ENCODE data around the gene WSCD1. TPM values are rescaled to one million over a fixed set of nuclear protein-coding genes. Genes with fewer than 3 reads are reported as not detected.

Gene WSCD1
- total RNA-seq, result 0.62 and 0.71 TPM in 2 replicates

- no peaks in the 10 kb centered on the region for H3K36me3 Mint-ChIP-seq (ENCODE audit: low read depth)
- DNase-seq (ENCODE audit: low spot score), result no peak
Observed at GRCh38 chr17:6069539-6070429, at the start of gene WSCD1. WSCD1 (plus strand) TSS chr17:6070379; CDS start chr17:6080659, 10,280 bp downstream.

GRCh38 chr17:6021011-6021400 is 49.2 kb upstream of the WSCD1 start:
- no peaks in the 10 kb centered on the region for H3K36me3 Mint-ChIP-seq (ENCODE audit: low read depth)
- H3K27me3 Mint-ChIP-seq (ENCODE audit: low read depth), result peaks cover 5% of the 10 kb centered on the region
- no peak overlapping the region for H3K4me3 Mint-ChIP-seq (ENCODE audit: low read depth)
- no peak overlapping the region for H3K27ac Mint-ChIP-seq
- no peak for DNase-seq (ENCODE audit: low spot score)
- H3K4me1 Mint-ChIP-seq (ENCODE audit: low read depth), result peaks cover 5% of the 10 kb centered on the region
- H3K9me3 Mint-ChIP-seq, result no peaks in the 10 kb centered on the region
- intact Hi-C loops (cut with micrococcal nuclease), result no loop called here

More at GRCh38 chr17:6069539-6070429, at the start of gene WSCD1:
- Mint-ChIP-seq H3K27ac (no peak within 1 kb of the TSS), H3K27me3 (ENCODE audit: low read depth) (peaks cover 49% of the 10 kb centered on the region), H3K4me1 (ENCODE audit: low read depth) (peaks cover 6% of the 10 kb centered on the region), H3K4me3 (ENCODE audit: low read depth) (peak within 1 kb of the TSS; percentile 65), H3K9me3 (no peaks in the 10 kb centered on the region)
- intact Hi-C loops (cut with micrococcal nuclease), result no loop called here

GRCh38 chr17:6021627-6022026 is 48.6 kb upstream of the WSCD1 start:
- Mint-ChIP-seq H3K36me3 (ENCODE audit: low read depth) (no peaks in the 10 kb centered on the region), H3K4me1 (ENCODE audit: low read depth) (peaks cover 5% of the 10 kb centered on the region), H3K27ac (no peak overlapping the region), H3K9me3 (no peaks in the 10 kb centered on the region), H3K27me3 (ENCODE audit: low read depth) (peaks cover 5% of the 10 kb centered on the region), H3K4me3 (ENCODE audit: low read depth) (no peak overlapping the region)
- DNase-seq (ENCODE audit: low spot score), result no peak
- intact Hi-C loops (cut with micrococcal nuclease), result no loop called here

GRCh38 chr17:6023036-6023831 is 46.9 kb upstream of the WSCD1 start:
- Mint-ChIP-seq H3K36me3 (ENCODE audit: low read depth) (no peaks in the 10 kb centered on the region), H3K9me3 (no peaks in the 10 kb centered on the region), H3K27me3 (ENCODE audit: low read depth) (peaks cover 2% of the 10 kb centered on the region), H3K27ac (no peak overlapping the region), H3K4me1 (ENCODE audit: low read depth) (peaks cover 5% of the 10 kb centered on the region), H3K4me3 (ENCODE audit: low read depth) (no peak overlapping the region)
- no peak for DNase-seq (ENCODE audit: low spot score)
- intact Hi-C loops (cut with micrococcal nuclease), result no loop called here

- no peak overlapping the region for H3K27ac Mint-ChIP-seq
- no peak for DNase-seq (ENCODE audit: low spot score)
- no peak overlapping the region for H3K4me3 Mint-ChIP-seq (ENCODE audit: low read depth)
- peaks cover 5% of the 10 kb centered on the region for H3K4me1 Mint-ChIP-seq (ENCODE audit: low read depth)
- H3K9me3 Mint-ChIP-seq, result no peaks in the 10 kb centered on the region
- peaks cover 2% of the 10 kb centered on the region for H3K27me3 Mint-ChIP-seq (ENCODE audit: low read depth)
- intact Hi-C loops (cut with micrococcal nuclease), result no loop called here
- no peaks in the 10 kb centered on the region for H3K36me3 Mint-ChIP-seq (ENCODE audit: low read depth)
Observed at GRCh38 chr17:6024576-6024975, 45.6 kb upstream of the WSCD1 start.

GRCh38 chr17:6027342-6028024 is 42.7 kb upstream of the WSCD1 start:
- Mint-ChIP-seq H3K36me3 (ENCODE audit: low read depth) (no peaks in the 10 kb centered on the region), H3K4me1 (ENCODE audit: low read depth) (no peaks in the 10 kb centered on the region), H3K9me3 (no peaks in the 10 kb centered on the region), H3K27ac (no peak overlapping the region), H3K4me3 (ENCODE audit: low read depth) (no peak overlapping the region), H3K27me3 (ENCODE audit: low read depth) (no peaks in the 10 kb centered on the region)
- intact Hi-C loops (cut with micrococcal nuclease), result no loop called here
- no peak for DNase-seq (ENCODE audit: low spot score)

- Mint-ChIP-seq H3K36me3 (ENCODE audit: low read depth) (no peaks in the 10 kb centered on the region), H3K27me3 (ENCODE audit: low read depth) (no peaks in the 10 kb centered on the region), H3K9me3 (no peaks in the 10 kb centered on the region), H3K4me1 (ENCODE audit: low read depth) (no peaks in the 10 kb centered on the region), H3K4me3 (ENCODE audit: low read depth) (no peak overlapping the region), H3K27ac (no peak overlapping the region)
- no peak for DNase-seq (ENCODE audit: low spot score)
- intact Hi-C loops (cut with micrococcal nuclease), result no loop called here
Observed at GRCh38 chr17:6028294-6028693, 41.9 kb upstream of the WSCD1 start.

- no peak overlapping the region for H3K4me3 Mint-ChIP-seq (ENCODE audit: low read depth)
- no peaks in the 10 kb centered on the region for H3K27me3 Mint-ChIP-seq (ENCODE audit: low read depth)
- intact Hi-C loops (cut with micrococcal nuclease), result no loop called here
- no peaks in the 10 kb centered on the region for H3K4me1 Mint-ChIP-seq (ENCODE audit: low read depth)
- H3K27ac Mint-ChIP-seq, result no peak overlapping the region
- no peaks in the 10 kb centered on the region for H3K9me3 Mint-ChIP-seq
- H3K36me3 Mint-ChIP-seq (ENCODE audit: low read depth), result no peaks in the 10 kb centered on the region
- no peak for DNase-seq (ENCODE audit: low spot score)
Observed at GRCh38 chr17:6035801-6036394, 34.3 kb upstream of the WSCD1 start.

- no peak for DNase-seq (ENCODE audit: low spot score)
- Mint-ChIP-seq H3K36me3 (ENCODE audit: low read depth) (no peaks in the 10 kb centered on the region), H3K4me3 (ENCODE audit: low read depth) (no peak overlapping the region), H3K27me3 (ENCODE audit: low read depth) (no peaks in the 10 kb centered on the region), H3K27ac (no peak overlapping the region), H3K4me1 (ENCODE audit: low read depth) (no peaks in the 10 kb centered on the region), H3K9me3 (no peaks in the 10 kb centered on the region)
- intact Hi-C loops (cut with micrococcal nuclease), result no loop called here
Observed at GRCh38 chr17:6040504-6040903, 29.7 kb upstream of the WSCD1 start.

GRCh38 chr17:6041246-6041645 is 28.9 kb upstream of the WSCD1 start:
- Mint-ChIP-seq H3K36me3 (ENCODE audit: low read depth) (no peaks in the 10 kb centered on the region), H3K4me1 (ENCODE audit: low read depth) (no peaks in the 10 kb centered on the region), H3K27ac (no peak overlapping the region), H3K4me3 (ENCODE audit: low read depth) (no peak overlapping the region), H3K27me3 (ENCODE audit: low read depth) (no peaks in the 10 kb centered on the region), H3K9me3 (no peaks in the 10 kb centered on the region)
- intact Hi-C loops (cut with micrococcal nuclease), result no loop called here
- no peak for DNase-seq (ENCODE audit: low spot score)

- no peak overlapping the region for H3K27ac Mint-ChIP-seq
- no peaks in the 10 kb centered on the region for H3K9me3 Mint-ChIP-seq
- DNase-seq (ENCODE audit: low spot score), result no peak
- H3K27me3 Mint-ChIP-seq (ENCODE audit: low read depth), result no peaks in the 10 kb centered on the region
- H3K36me3 Mint-ChIP-seq (ENCODE audit: low read depth), result no peaks in the 10 kb centered on the region
- intact Hi-C loops (cut with micrococcal nuclease), result no loop called here
- no peak overlapping the region for H3K4me3 Mint-ChIP-seq (ENCODE audit: low read depth)
- H3K4me1 Mint-ChIP-seq (ENCODE audit: low read depth), result no peaks in the 10 kb centered on the region
Observed at GRCh38 chr17:6043405-6043804, 26.8 kb upstream of the WSCD1 start.

GRCh38 chr17:6044261-6044660 is 25.9 kb upstream of the WSCD1 start:
- no peak overlapping the region for H3K27ac Mint-ChIP-seq
- no peaks in the 10 kb centered on the region for H3K4me1 Mint-ChIP-seq (ENCODE audit: low read depth)
- intact Hi-C loops (cut with micrococcal nuclease), result no loop called here
- H3K4me3 Mint-ChIP-seq (ENCODE audit: low read depth), result no peak overlapping the region
- no peak for DNase-seq (ENCODE audit: low spot score)
- H3K36me3 Mint-ChIP-seq (ENCODE audit: low read depth), result no peaks in the 10 kb centered on the region
- no peaks in the 10 kb centered on the region for H3K27me3 Mint-ChIP-seq (ENCODE audit: low read depth)
- H3K9me3 Mint-ChIP-seq, result no peaks in the 10 kb centered on the region
